ENCODE measurements around the gene HMGXB3.

GRCh38 chr5:149951138-149951749 is 49.3 kb upstream of the HMGXB3 start:
- TF ChIP-seq CTCF (IDR thresholded peaks at IDR 0.05; ENCODE audit: low read length), result no peak; the same call in 1 of the 2 replicates
- TF ChIP-seq EZH2 (optimal IDR thresholded peaks at IDR 0.05; ENCODE audit: low read depth, low read length), result no peak
- no peak for TF ChIP-seq EZH2phosphoT487 (IDR thresholded peaks at IDR 0.05; ENCODE audit: low read length)

Data from MM.1S (cell line).